ENCODE measurements around the gene RCSD1.

DNA sequence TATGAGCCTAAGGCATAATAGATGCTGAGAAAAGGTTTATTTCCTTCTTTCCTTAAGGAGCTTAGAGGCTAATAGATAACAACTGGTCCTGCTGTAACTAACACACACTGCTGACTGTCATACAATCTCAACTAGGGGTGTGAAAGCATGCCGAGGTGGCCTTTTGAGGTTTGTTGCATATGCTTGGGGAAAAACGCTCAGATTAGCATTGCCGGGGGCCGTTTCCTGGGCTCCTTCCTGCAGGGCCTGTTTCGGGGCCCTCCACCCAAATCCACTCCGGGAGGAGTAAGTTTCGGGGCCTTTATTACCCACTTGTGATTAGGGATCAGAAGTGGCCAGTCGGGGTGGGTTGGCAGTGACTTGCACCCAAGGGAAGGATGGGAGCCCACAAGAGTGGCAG, 27.2 kb upstream of the RCSD1 start:
- TF ChIP-seq NFYA (IDR thresholded peaks at IDR 0.05; ENCODE audit: borderline replicate concordance, low read depth, low read length) (no peak), SRF (IDR thresholded peaks at IDR 0.05; ENCODE audit: low read depth in 2 of 2, low read length in 2 of 2) (no peak), JUND (IDR thresholded peaks at IDR 0.05; ENCODE audit: low read depth, low read length) (no peak), CTCF (IDR thresholded peaks at IDR 0.05 in 2 of 3, conservative IDR thresholded peaks at IDR 0.05 in 1 of 3; ENCODE audit: control insufficient read depth in 2 of 3, extremely low read depth in 1 of 3, insufficient read depth in 1 of 3, low read depth in 3 of 3, low read length in 3 of 3) (no peak), MTA3 (IDR thresholded peaks at IDR 0.05; ENCODE audit: borderline replicate concordance, low read length) (no peak), BHLHE40 (IDR thresholded peaks at IDR 0.05; ENCODE audit: borderline replicate concordance in 1 of 2, low read depth in 2 of 2, low read length in 1 of 2) (no peak), YY1 (IDR thresholded peaks at IDR 0.05; ENCODE audit: low read depth, low read length) (no peak), ZBTB40 (IDR thresholded peaks at IDR 0.05; ENCODE audit: borderline replicate concordance) (no peak), ASH2L (IDR thresholded peaks at IDR 0.05; ENCODE audit: borderline replicate concordance, low read depth) (no peak), SIN3A (IDR thresholded peaks at IDR 0.05; ENCODE audit: low read depth, low read length) (no peak), GABPA (IDR thresholded peaks at IDR 0.05; ENCODE audit: low read depth) (no peak), POLR2A (IDR thresholded peaks at IDR 0.05; ENCODE audit: low read depth, low read length) (no peak)

All from GM12878 (cell line).